NCI-H146 treated with DMSO at 0.1 percent for 48 hours (cell line): ENCODE data around the gene PLA2G4C.

ENCODE experiments used
- DNase-seq: peaks from one replicate; lab custom pipeline; 2025; ENCODE audit not compliant: unreplicated experiment; lab: John Stamatoyannopoulos, UW

Gene PLA2G4C

GRCh38 chr19:48110350-48110966, at the start of gene PLA2G4C:
PLA2G4C (minus strand) TSS chr19:48110817; CDS start chr19:48106529, 4,288 bp downstream.
- peak; percentile 90 for DNase-seq

- DNase-seq = no peak
These were observed 47.7 kb upstream of the PLA2G4C start for GRCh38 chr19:48158210-48158790.

GRCh38 chr19:48154003-48154402, 43.4 kb upstream of the PLA2G4C start:
- no peak for DNase-seq

GRCh38 chr19:48152551-48152950, 41.9 kb upstream of the PLA2G4C start:
- peak; percentile 42 for DNase-seq

- no peak for DNase-seq
These were observed 38.8 kb upstream of the PLA2G4C start for GRCh38 chr19:48149430-48149829.

- no peak for DNase-seq
These were observed 38.0 kb upstream of the PLA2G4C start for GRCh38 chr19:48148576-48148975.

- DNase-seq = no peak
These were observed 37.1 kb upstream of the PLA2G4C start for GRCh38 chr19:48147597-48148175.

- no peak for DNase-seq
These were observed 28.4 kb upstream of the PLA2G4C start for GRCh38 chr19:48139053-48139452.

- DNase-seq = no peak
These were observed 26.8 kb upstream of the PLA2G4C start for GRCh38 chr19:48137411-48137810.

GRCh38 chr19:48136547-48136946, 25.9 kb upstream of the PLA2G4C start:
- DNase-seq = no peak

- DNase-seq = no peak
These were observed 24.8 kb upstream of the PLA2G4C start for GRCh38 chr19:48135411-48135810.

GRCh38 chr19:48133094-48133493, 22.5 kb upstream of the PLA2G4C start:
- DNase-seq = no peak

- no peak for DNase-seq
These were observed 16.9 kb upstream of the PLA2G4C start for GRCh38 chr19:48127561-48127960.

GRCh38 chr19:48123907-48124651, 13.5 kb upstream of the PLA2G4C start:
- no peak for DNase-seq

- no peak for DNase-seq
These were observed 11.8 kb upstream of the PLA2G4C start for GRCh38 chr19:48122421-48122820.

GRCh38 chr19:48121909-48122371, 11.3 kb upstream of the PLA2G4C start:
- no peak for DNase-seq

- no peak for DNase-seq
These were observed 10.4 kb upstream of the PLA2G4C start for GRCh38 chr19:48121066-48121465.

- no peak for DNase-seq
These were observed 9.9 kb upstream of the PLA2G4C start for GRCh38 chr19:48120505-48120904.

- no peak for DNase-seq
These were observed 7.5 kb upstream of the PLA2G4C start for GRCh38 chr19:48118131-48118517.

GRCh38 chr19:48117515-48118130, 7.0 kb upstream of the PLA2G4C start:
- no peak for DNase-seq

- no peak for DNase-seq
These were observed 2.7 kb upstream of the PLA2G4C start for GRCh38 chr19:48113190-48113917.
